GM19238 (cell line): ENCODE results near the gene CAMK1D.
"Not testable (repeated sequence)": the region's sequence is repeated elsewhere in the genome, so short reads cannot be mapped to it uniquely, and the experiment has no call there.

Experiments used
- DNase-seq: peaks from one replicate; pipeline ENCODE4 v3.0.0; 2011; ENCODE audit warnings: low spot score; ENCODE audit not compliant: insufficient read length

Gene CAMK1D

GRCh38 chr10:12512332-12513002 lies 163.1 kb downstream of the CAMK1D start:
- DNase-seq = no peak

GRCh38 chr10:12513003-12513365 lies 163.6 kb downstream of the CAMK1D start:
- DNase-seq = no peak

GRCh38 chr10:12513775-12514673 lies 164.7 kb downstream of the CAMK1D start:
- DNase-seq = no peak

- DNase-seq = no peak
These were observed 168.7 kb downstream of the CAMK1D start for GRCh38 chr10:12518024-12518423.

GRCh38 chr10:12521423-12521822 lies 172.1 kb downstream of the CAMK1D start:
- no peak for DNase-seq

GRCh38 chr10:12526311-12526710 lies 177.0 kb downstream of the CAMK1D start:
- DNase-seq = no peak

- DNase-seq = no peak
These were observed 180.6 kb downstream of the CAMK1D start for GRCh38 chr10:12529976-12530375.

GRCh38 chr10:12531305-12532220 lies 182.2 kb downstream of the CAMK1D start:
- DNase-seq = no peak

GRCh38 chr10:12533151-12533550 lies 183.8 kb downstream of the CAMK1D start:
- no peak for DNase-seq

- no peak for DNase-seq
These were observed 184.4 kb downstream of the CAMK1D start for GRCh38 chr10:12533723-12534122.

GRCh38 chr10:12534824-12535223 lies 185.5 kb downstream of the CAMK1D start:
- no peak for DNase-seq

- DNase-seq = no peak
These were observed 186.3 kb downstream of the CAMK1D start for GRCh38 chr10:12535656-12536055.

GRCh38 chr10:12538491-12538995 lies 189.2 kb downstream of the CAMK1D start:
- DNase-seq = no peak

- DNase-seq = no peak
These were observed 190.2 kb downstream of the CAMK1D start for GRCh38 chr10:12539350-12540164.

GRCh38 chr10:12540341-12540781 lies 191.0 kb downstream of the CAMK1D start:
- DNase-seq = no peak

GRCh38 chr10:12541446-12542067 lies 192.2 kb downstream of the CAMK1D start:
- no peak for DNase-seq

- no peak for DNase-seq
These were observed 192.9 kb downstream of the CAMK1D start for GRCh38 chr10:12542133-12542670.

- no peak for DNase-seq
These were observed 194.2 kb downstream of the CAMK1D start for GRCh38 chr10:12543589-12543988.

GRCh38 chr10:12546160-12546802 lies 196.9 kb downstream of the CAMK1D start:
- DNase-seq = not testable (repeated sequence)
